ENCODE measurements around the gene FPR1.

GRCh38 chr19:51793994-51794393 is 42.3 kb upstream of the FPR1 start:
- TF ChIP-seq, protein P1, sequence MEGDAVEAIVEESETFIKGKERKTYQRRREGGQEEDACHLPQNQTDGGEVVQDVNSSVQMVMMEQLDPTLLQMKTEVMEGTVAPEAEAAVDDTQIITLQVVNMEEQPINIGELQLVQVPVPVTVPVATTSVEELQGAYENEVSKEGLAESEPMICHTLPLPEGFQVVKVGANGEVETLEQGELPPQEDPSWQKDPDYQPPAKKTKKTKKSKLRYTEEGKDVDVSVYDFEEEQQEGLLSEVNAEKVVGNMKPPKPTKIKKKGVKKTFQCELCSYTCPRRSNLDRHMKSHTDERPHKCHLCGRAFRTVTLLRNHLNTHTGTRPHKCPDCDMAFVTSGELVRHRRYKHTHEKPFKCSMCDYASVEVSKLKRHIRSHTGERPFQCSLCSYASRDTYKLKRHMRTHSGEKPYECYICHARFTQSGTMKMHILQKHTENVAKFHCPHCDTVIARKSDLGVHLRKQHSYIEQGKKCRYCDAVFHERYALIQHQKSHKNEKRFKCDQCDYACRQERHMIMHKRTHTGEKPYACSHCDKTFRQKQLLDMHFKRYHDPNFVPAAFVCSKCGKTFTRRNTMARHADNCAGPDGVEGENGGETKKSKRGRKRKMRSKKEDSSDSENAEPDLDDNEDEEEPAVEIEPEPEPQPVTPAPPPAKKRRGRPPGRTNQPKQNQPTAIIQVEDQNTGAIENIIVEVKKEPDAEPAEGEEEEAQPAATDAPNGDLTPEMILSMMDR (IDR thresholded peaks at IDR 0.05; ENCODE audit: insufficient read depth, low read length, poor library complexity, severe bottlenecking), result no peak
- no peak for TF ChIP-seq EZH2phosphoT487 (conservative IDR thresholded peaks at IDR 0.05; ENCODE audit: low read length)
